Liver (tissue), 9 donors: ENCODE data around the gene PLXNB2. TPM values are rescaled to one million over a fixed set of nuclear protein-coding genes. Genes with fewer than 3 reads are reported as not detected.

ENCODE experiments used
- DNase-seq: peaks from one replicate; pipeline ENCODE4 v3.0.0-alpha.2; 2017; ENCODE audit warnings: low spot score
- H3K27ac ChIP-seq, 2 donors: one replicate each; pipeline ENCODE4 v1.7.0; 2013; ENCODE audit warnings: inconsistent platforms in 2 of 2, low read length in 2 of 2, control low read depth in 1 of 2, low read depth in 1 of 2, mild to moderate bottlenecking in 1 of 2
- H3K27me3 ChIP-seq, 4 donors: one replicate each; pipeline versions ENCODE4 v1.6.1 to v1.7.0; 2013; ENCODE audit warnings: low read length in 3 of 4, inconsistent platforms in 1 of 4, mild to moderate bottlenecking in 1 of 4, moderate library complexity in 1 of 4; ENCODE audit not compliant: control insufficient read depth in 4 of 4, insufficient read depth in 4 of 4
- H3K36me3 ChIP-seq, 4 donors: one replicate each; pipeline versions ENCODE4 v1.6.1 to v1.7.0; 2013; ENCODE audit warnings: low read length in 3 of 4, mild to moderate bottlenecking in 3 of 4, low read depth in 1 of 4, moderate library complexity in 1 of 4; ENCODE audit not compliant: control insufficient read depth in 4 of 4, insufficient read depth in 3 of 4
- H3K4me1 ChIP-seq, 4 donors: one replicate each; pipeline versions ENCODE4 v1.6.1 to v1.7.0; 2013; ENCODE audit warnings: low read length in 3 of 4, mild to moderate bottlenecking in 3 of 4, moderate library complexity in 1 of 4; ENCODE audit not compliant: control insufficient read depth in 4 of 4, insufficient read depth in 4 of 4
- H3K4me3 ChIP-seq, 3 donors: one replicate each; pipeline versions ENCODE4 v1.6.1 to v1.7.0; 2013; ENCODE audit warnings: low read length in 3 of 3, control low read depth in 1 of 3, low read depth in 1 of 3, mild to moderate bottlenecking in 1 of 3
- H3K9ac ChIP-seq, 2 donors: one replicate each; pipeline ENCODE4 v1.7.0; 2013; ENCODE audit warnings: low read length in 2 of 2, mild to moderate bottlenecking in 2 of 2, moderate library complexity in 2 of 2, control low read depth in 1 of 2, low read depth in 1 of 2
- H3K9me3 ChIP-seq, 4 donors: one replicate each; pipeline versions ENCODE4 v1.6.1 to v1.7.0; 2013; ENCODE audit warnings: low read length in 3 of 4; ENCODE audit not compliant: control insufficient read depth in 4 of 4
- ATF3 ChIP-seq: IDR thresholded peaks from 2 replicates; pipeline ENCODE4 v1.6.1; 2016; ENCODE audit warnings: antibody characterized with exemption
- CTCF ChIP-seq: fragments of 150-350 bp; IDR thresholded peaks from 2 replicates; pipeline ENCODE4 v1.5.1; 2017; ENCODE audit warnings: improper control_type of control experiment, low read depth, low read length; ENCODE audit not compliant: missing input control
- EGR1 ChIP-seq, 2 donors: IDR thresholded peaks; 2 replicates each; pipeline ENCODE4 v1.6.1; 2016 to 2018; ENCODE audit warnings: antibody characterized with exemption in 2 of 2, low read depth in 2 of 2
- FOXA1 ChIP-seq: IDR thresholded peaks from 2 replicates; pipeline ENCODE4 v1.6.1; 2016; ENCODE audit warnings: antibody characterized with exemption
- FOXA2 ChIP-seq: IDR thresholded peaks from 2 replicates; pipeline ENCODE4 v1.6.1; 2016; ENCODE audit warnings: antibody characterized with exemption
- GABPA ChIP-seq, 2 donors: IDR thresholded peaks in 1 of 2; conservative IDR thresholded peaks in 1 of 2; 2 replicates each; pipeline ENCODE4 v1.6.1; 2016; ENCODE audit warnings: antibody characterized with exemption in 2 of 2, mild to moderate bottlenecking in 1 of 2, moderate library complexity in 1 of 2
- HNF4A ChIP-seq, 2 donors: conservative IDR thresholded peaks; 2 replicates each; pipeline ENCODE4 v1.6.1; 2016; ENCODE audit warnings: antibody characterized with exemption in 2 of 2, mild to moderate bottlenecking in 2 of 2
- HNF4G ChIP-seq: IDR thresholded peaks from 2 replicates; pipeline ENCODE4 v1.6.1; 2016; ENCODE audit warnings: antibody characterized with exemption
- MAX ChIP-seq: IDR thresholded peaks from 2 replicates; pipeline ENCODE4 v1.6.1; 2016; ENCODE audit warnings: antibody characterized with exemption
- NR2F2 ChIP-seq: IDR thresholded peaks from 2 replicates; pipeline ENCODE4 v1.6.1; 2016; ENCODE audit warnings: antibody characterized with exemption
- RAD21 ChIP-seq, 2 donors: IDR thresholded peaks; 2 replicates each; pipeline ENCODE4 v1.6.1; 2016; ENCODE audit warnings: antibody characterized with exemption in 2 of 2, mild to moderate bottlenecking in 2 of 2
- REST ChIP-seq: IDR thresholded peaks from 2 replicates; pipeline ENCODE4 v1.6.1; 2016; ENCODE audit warnings: antibody characterized with exemption, mild to moderate bottlenecking
- SP1 ChIP-seq: IDR thresholded peaks from 2 replicates; pipeline ENCODE4 v1.6.1; 2018; ENCODE audit warnings: antibody characterized with exemption, mild to moderate bottlenecking
- TAF1 ChIP-seq: conservative IDR thresholded peaks from 2 replicates; pipeline ENCODE4 v1.6.1; 2016; ENCODE audit warnings: antibody characterized with exemption, mild to moderate bottlenecking
- YY1 ChIP-seq: IDR thresholded peaks from 2 replicates; pipeline ENCODE4 v1.6.1; 2016; ENCODE audit warnings: antibody characterized with exemption, mild to moderate bottlenecking
- ZBTB33 ChIP-seq: IDR thresholded peaks from 2 replicates; pipeline ENCODE4 v1.6.1; 2016; ENCODE audit warnings: antibody characterized with exemption
- WGBS: extraction: QIAGEN DNeasy Blood & Tissue Kit; methylation state at CpG from one replicate; pipeline ENCODE4 v1.1.7; 2013; 5-methylcytosine and 5-hydroxymethylcytosine counted together
- polyA plus RNA-seq, 2 donors: library from polyadenylated mRNA; stranded (reverse) in 1 of 2; unstranded in 1 of 2; fragments of 200-250 nt in 1 of 2; fragments of >200 nt in 1 of 2; fragmentation: Nextera tagmentation in 1 of 2; extraction: Ambion mirVana in 1 of 2; gene quantifications; one replicate each; pipeline versions ENCODE4 v1.2.1 to v1.2.3, GENCODE V29; 2013 to 2015
- total RNA-seq, 2 donors: library from RNA; depleted of rRNA; stranded (reverse); fragments of >200 nt; gene quantifications; one replicate each; pipeline ENCODE4 v1.2.3, GENCODE V29; 2014
- donor health status: healthy.
- donor health status: healthy.
- donor health status: healthy.
- donor health status: healthy.
- donor health status: healthy.

The PLXNB2 gene
- total and polyA plus RNA-seq, 4 donors = 28.8 to 95.7 (median 73.9) TPM

- 55% methylated on average over 37 of the region's 37 CpGs for WGBS
- H3K4me1 ChIP-seq = peaks cover 30 to 47% (median 36%) of the 10 kb centered on the region in 4 donors
- no peak for TF ChIP-seq RAD21 (IDR thresholded peaks at IDR 0.05)
- TF ChIP-seq FOXA2 = no peak
- TF ChIP-seq MAX = no peak
- TF ChIP-seq FOXA1 = no peak
- no peak for TF ChIP-seq CTCF
- TF ChIP-seq HNF4A (conservative IDR thresholded peaks at IDR 0.05) = no peak
- no peak for TF ChIP-seq REST
- TF ChIP-seq YY1 = no peak
- no peak for TF ChIP-seq ATF3
Observed at GRCh38 chr22:50266994-50267393, 40.5 kb downstream of the PLXNB2 start.

GRCh38 chr22:50264946-50265669 lies 42.3 kb downstream of the PLXNB2 start:
- no peak for DNase-seq
- no peak overlapping the region for H3K27ac ChIP-seq
- H3K36me3 ChIP-seq = no peaks in the 10 kb centered on the region
- no peak overlapping the region for H3K4me3 ChIP-seq
- H3K9ac ChIP-seq = no peak overlapping the region
- 84% methylated on average over 15 of the region's 15 CpGs for WGBS
- TF ChIP-seq FOXA1 (no peak), SP1 (no peak), HNF4G (no peak), RAD21 (IDR thresholded peaks at IDR 0.05) (no peak), EGR1 (IDR thresholded peaks at IDR 0.05; ENCODE audit: low read depth in 2 of 2) (no peak), CTCF (no peak), ZBTB33 (no peak), YY1 (no peak), TAF1 (no peak), MAX (no peak), GABPA (IDR thresholded peaks at IDR 0.05 in 1 of 2, conservative IDR thresholded peaks at IDR 0.05 in 1 of 2) (no peak), NR2F2 (no peak)
- no peaks in the 10 kb centered on the region for H3K9me3 ChIP-seq
- H3K4me1 ChIP-seq = peaks cover 19 to 44% (median 33%) of the 10 kb centered on the region in 4 donors
- no peaks in the 10 kb centered on the region for H3K27me3 ChIP-seq

More at GRCh38 chr22:50266994-50267393, 40.5 kb downstream of the PLXNB2 start:
- no peaks in the 10 kb centered on the region for H3K27me3 ChIP-seq
- no peak for DNase-seq
- H3K27ac ChIP-seq = no peak overlapping the region
- H3K9ac ChIP-seq = no peak overlapping the region
- peak overlapping the region in 1 of 3 donors; percentile 36 for H3K4me3 ChIP-seq
- H3K36me3 ChIP-seq = no peaks in the 10 kb centered on the region
- H3K9me3 ChIP-seq = no peaks in the 10 kb centered on the region
